T-cell (primary cell): ENCODE results near the gene CD300LF. TPM values are rescaled to one million over a fixed set of nuclear protein-coding genes. Genes with fewer than 3 reads are reported as not detected.

Experiments
- ATAC-seq, 4 experiments: fragments of 200-7000 bp in 3 of 4; fragments of 150-1000 bp in 1 of 4; cut with Tn5 transposase; replicated peaks in 1 of 4; 1 replicate in 3 of 4; 2 replicates in 1 of 4; pipeline ENCODE4 v1.10.0; 2021; ENCODE audit warnings: moderate library complexity in 3 of 4, mild to moderate bottlenecking in 2 of 4, moderate number of reproducible peaks in 1 of 4
- CTCF ChIA-PET, 2 donors: fragments of 300-600 bp; sonication (Branson Sonifier 250); formaldehyde crosslinking; loops; one replicate each; lab custom pipeline; 2022; ENCODE audit warnings: antibody characterized with exemption in 2 of 2; lab: Charles Lee
- POLR2A ChIA-PET, 2 donors: fragments of 300-600 bp; sonication (Branson Sonifier 250); formaldehyde crosslinking; loops; one replicate each; lab custom pipeline; 2022; ENCODE audit warnings: antibody characterized with exemption in 2 of 2; lab: Charles Lee
- DNase-seq, 35 experiments: peaks; one replicate each; pipeline versions ENCODE4 v3.0.0 to v3.0.0-alpha.2; 2013 to 2023
- H3K27ac ChIP-seq: one replicate; pipeline ENCODE4 v1.5.1; 2013; ENCODE audit warnings: low read length
- H3K27me3 ChIP-seq, 2 experiments: replicated peaks in 1 of 2; 1 replicate in 1 of 2; 2 replicates in 1 of 2; pipeline versions ENCODE4 v1.6.1 to v1.7.0; 2013; ENCODE audit warnings: low read length in 1 of 2, mixed read lengths in 1 of 2; ENCODE audit not compliant: control insufficient read depth in 2 of 2, insufficient read depth in 2 of 2; ENCODE audit errors: extremely low read depth in 1 of 2
- H3K36me3 ChIP-seq, 2 donors: 1 replicate in 1 of 2; 2 replicates in 1 of 2; pipeline versions ENCODE4 v1.6.1 to v1.7.0; 2013; ENCODE audit warnings: low read length in 1 of 2; ENCODE audit not compliant: control insufficient read depth in 2 of 2, insufficient read depth in 1 of 2; ENCODE audit errors: extremely low read depth in 1 of 2
- H3K4me1 ChIP-seq, 2 experiments: 1 replicate in 1 of 2; 2 replicates in 1 of 2; pipeline versions ENCODE4 v1.6.1 to v1.7.0; 2013; ENCODE audit warnings: low read length in 2 of 2, mixed read lengths in 1 of 2; ENCODE audit not compliant: insufficient read depth in 2 of 2, control insufficient read depth in 1 of 2; ENCODE audit errors: extremely low read depth in 1 of 2
- H3K4me3 ChIP-seq, 2 donors: 1 replicate in 1 of 2; 2 replicates in 1 of 2; pipeline versions ENCODE4 v1.5.1 to v1.7.0; 2013; ENCODE audit warnings: mild to moderate bottlenecking in 2 of 2, low read length in 1 of 2, moderate library complexity in 1 of 2; ENCODE audit not compliant: control insufficient read depth in 1 of 2; ENCODE audit errors: extremely low read depth in 1 of 2
- H3K9me3 ChIP-seq: 2 replicates; pipeline ENCODE4 v1.7.0; 2013
- H3K27ac Mint-ChIP-seq, 2 donors: one replicate each; pipeline ENCODE4 v1.8.0; 2020 to 2021; ENCODE audit warnings: mild to moderate bottlenecking in 2 of 2, mixed read lengths in 2 of 2
- H3K27me3 Mint-ChIP-seq, 2 donors: one replicate each; pipeline ENCODE4 v1.8.0; 2021 to 2022; ENCODE audit warnings: mixed read lengths in 2 of 2
- H3K36me3 Mint-ChIP-seq: one replicate; pipeline ENCODE4 v1.8.0; 2021; ENCODE audit warnings: mixed read lengths
- H3K4me1 Mint-ChIP-seq, 3 donors: one replicate each; pipeline ENCODE4 v1.8.0; 2020 to 2022; ENCODE audit warnings: mixed read lengths in 3 of 3, mild to moderate bottlenecking in 1 of 3
- H3K4me3 Mint-ChIP-seq, 3 donors: one replicate each; pipeline ENCODE4 v1.8.0; 2020 to 2022; ENCODE audit warnings: mild to moderate bottlenecking in 3 of 3, mixed read lengths in 3 of 3, moderate library complexity in 3 of 3
- H3K9me3 Mint-ChIP-seq, 3 donors: one replicate each; pipeline ENCODE4 v1.8.0; 2020 to 2022; ENCODE audit warnings: mixed read lengths in 3 of 3
- WGBS: methylation state at CpG from one replicate; pipeline ENCODE4 v1.1.5; 2013; ENCODE audit warnings: missing lambda C conversion rate; ENCODE audit not compliant: insufficient coverage; 5-methylcytosine and 5-hydroxymethylcytosine counted together
- total RNA-seq, 35 experiments: library from RNA in 6 of 35; stranded (reverse) in 6 of 35; fragments of 120-200 nt in 1 of 35; gene quantifications; one replicate each; pipeline versions ENCODE4 v1.2.1 to v1.2.4 and lab custom pipeline; 2013 to 2026

The CD300LF gene
- total RNA-seq, 5 donors from 2014 or later (not counting 1 experiment from before 2014, with no cell fraction given) = 0.25 TPM; not detected in 4

DNA sequence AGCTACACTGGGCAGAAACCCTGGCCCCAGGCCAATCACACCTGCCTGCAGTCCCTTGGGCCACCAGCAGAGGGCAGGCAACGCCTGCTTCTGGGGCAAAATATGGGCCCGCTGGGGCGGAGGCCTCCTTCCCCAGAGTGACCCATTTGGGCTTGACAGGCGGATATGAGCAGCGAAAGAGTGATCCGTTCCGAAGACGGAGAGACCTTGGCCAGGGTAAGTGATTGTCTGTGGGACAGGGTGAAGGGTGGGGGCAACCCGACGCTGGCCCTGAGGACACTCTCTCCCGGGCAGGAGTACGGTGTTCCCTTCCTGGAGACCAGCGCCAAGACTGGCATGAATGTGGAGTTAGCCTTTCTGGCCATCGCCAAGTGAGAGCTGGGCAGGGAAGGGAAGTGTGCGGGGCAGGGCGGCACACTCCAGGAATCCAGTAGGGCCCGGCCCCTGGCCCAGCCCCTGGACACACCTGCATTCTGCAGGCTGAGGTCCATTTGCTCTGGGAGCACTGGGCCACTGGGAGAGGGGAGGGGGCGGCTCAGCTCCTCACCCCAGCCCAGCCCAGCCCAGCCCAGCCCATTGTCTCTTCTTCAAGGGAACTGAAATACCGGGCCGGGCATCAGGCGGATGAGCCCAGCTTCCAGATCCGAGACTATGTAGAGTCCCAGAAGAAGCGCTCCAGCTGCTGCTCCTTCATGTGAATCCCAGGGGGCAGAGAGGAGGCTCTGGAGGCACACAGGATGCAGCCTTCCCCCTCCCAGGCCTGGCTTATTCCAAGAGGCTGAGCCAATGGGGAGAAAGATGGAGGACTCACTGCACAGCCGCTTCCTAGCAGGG is 32.2 kb upstream of the CD300LF start:
- peaks cover 58 to 82% of the 10 kb centered on the region in 2 experiments for H3K4me1 ChIP-seq
- ChIA-PET CTCF (interaction anchor here (0.6 to 2.9 kb wide), 24 partner anchors 9 to 120 kb away, joined by 3 to 25 read pairs (median 4); partner anchors contain the start of gene NAT9 (in 1 of the 2)), POLR2A (interaction anchor here in 1 of 2 donors (1.1 kb wide), 1 partner anchor 47 kb away, joined by 3 read pairs; no protein-coding TSS in a partner anchor)
- WGBS = 56% methylated on average over 18 of the region's 24 CpGs
- peak overlapping the region; percentile 99 to 100 for H3K27ac Mint-ChIP-seq
- peaks cover 0 to 11% of the 10 kb centered on the region in 2 donors for H3K36me3 ChIP-seq
- peak overlapping the region in 2 of 3 donors; percentile 57 to 87 for H3K4me3 Mint-ChIP-seq
- peaks cover 71 to 77% (median 74%) of the 10 kb centered on the region in 3 donors for H3K4me1 Mint-ChIP-seq
- H3K27ac ChIP-seq = peak overlapping the region; percentile 34
- H3K27me3 Mint-ChIP-seq = no peaks in the 10 kb centered on the region
- H3K27me3 ChIP-seq = no peaks in the 10 kb centered on the region
- no peaks in the 10 kb centered on the region for H3K9me3 Mint-ChIP-seq
- no peaks in the 10 kb centered on the region for H3K9me3 ChIP-seq
- peak in 2 of 4 experiments; percentile 9 to 15 for ATAC-seq
- H3K4me3 ChIP-seq = peak overlapping the region in 1 of 2 donors; percentile 10
- DNase-seq = peak; percentile 46 to 86 (median 71)
- peaks cover 4% of the 10 kb centered on the region for H3K36me3 Mint-ChIP-seq

DNA sequence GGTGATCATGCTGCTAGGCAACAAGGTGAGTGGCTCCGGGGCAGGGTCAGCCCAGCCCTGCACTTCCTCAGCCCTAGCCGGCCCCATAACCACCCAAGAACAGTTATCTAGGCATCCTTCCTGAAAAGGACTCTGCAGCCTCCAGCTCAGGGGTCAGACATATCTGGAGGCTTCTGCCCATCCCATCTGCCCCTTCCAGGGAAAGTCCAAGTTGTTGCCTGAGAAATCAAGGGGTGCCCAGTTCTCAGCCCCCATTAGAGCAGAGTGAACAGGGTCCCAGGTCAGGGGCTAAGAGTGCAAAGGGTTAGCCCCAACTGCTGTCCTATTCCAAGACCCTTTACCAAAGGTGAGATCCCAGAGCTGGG is 31.6 kb upstream of the CD300LF start:
- no peaks in the 10 kb centered on the region for H3K36me3 Mint-ChIP-seq
- H3K9me3 Mint-ChIP-seq = no peaks in the 10 kb centered on the region
- CTCF ChIA-PET = interaction anchor here (0.6 to 2.4 kb wide), 10 partner anchors 10 to 87 kb away, joined by 3 to 11 read pairs (median 4); no protein-coding TSS in a partner anchor
- Histone ChIP-seq H3K9me3 (no peaks in the 10 kb centered on the region), H3K36me3 (peaks cover 0 to 11% of the 10 kb centered on the region in 2 donors), H3K27me3 (no peaks in the 10 kb centered on the region), H3K4me1 (peaks cover 58 to 88% of the 10 kb centered on the region in 2 experiments), H3K4me3 (no peak overlapping the region), H3K27ac (peak overlapping the region; percentile 34)
- peak overlapping the region; percentile 99 to 100 for H3K27ac Mint-ChIP-seq
- DNase-seq (no peak), ATAC-seq (no peak)
- H3K27me3 Mint-ChIP-seq = no peaks in the 10 kb centered on the region
- peak overlapping the region in 2 of 3 donors; percentile 57 to 87 for H3K4me3 Mint-ChIP-seq
- H3K4me1 Mint-ChIP-seq = peaks cover 71 to 80% (median 78%) of the 10 kb centered on the region in 3 donors
- POLR2A ChIA-PET = no interaction called here
- WGBS = 14% methylated on average over 1 of the region's 2 CpGs

DNA sequence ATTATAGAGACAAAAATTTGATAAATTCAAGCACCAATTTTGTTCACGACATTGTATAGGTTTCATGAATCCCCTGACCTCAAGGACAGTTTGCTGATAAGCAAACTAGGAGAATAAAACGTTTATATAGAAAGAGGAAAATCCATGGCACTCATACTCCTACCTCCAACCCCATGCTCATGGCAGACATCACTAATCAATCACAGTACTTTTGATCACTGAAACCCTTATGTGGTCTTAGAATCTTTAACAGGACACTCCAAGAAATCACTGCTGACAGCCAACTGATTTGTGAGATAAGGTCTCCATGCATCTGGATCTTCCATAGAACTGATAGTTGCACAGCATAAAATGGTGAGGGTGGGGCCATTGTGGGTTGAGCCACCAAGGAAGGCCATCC is 31.0 kb upstream of the CD300LF start:
- H3K4me1 ChIP-seq = peaks cover 64 to 94% of the 10 kb centered on the region in 2 experiments
- Mint-ChIP-seq H3K36me3 (no peaks in the 10 kb centered on the region), H3K27me3 (no peaks in the 10 kb centered on the region), H3K27ac (peak overlapping the region; percentile 99 to 100), H3K4me3 (peak overlapping the region in 1 of 3 donors; percentile 87), H3K4me1 (peaks cover 76 to 85% (median 84%) of the 10 kb centered on the region in 3 donors), H3K9me3 (no peaks in the 10 kb centered on the region)
- H3K9me3 ChIP-seq = no peaks in the 10 kb centered on the region
- peak overlapping the region; percentile 69 for H3K27ac ChIP-seq
- no peaks in the 10 kb centered on the region for H3K27me3 ChIP-seq
- CTCF ChIA-PET = interaction anchor here in 1 of 2 donors (0.8 kb wide), 1 partner anchor 36 kb away, joined by 3 read pairs; no protein-coding TSS in a partner anchor
- POLR2A ChIA-PET = no interaction called here
- ATAC-seq (no peak), DNase-seq (no peak)
- H3K36me3 ChIP-seq = peaks cover 0 to 11% of the 10 kb centered on the region in 2 donors
- H3K4me3 ChIP-seq = no peak overlapping the region
- WGBS = no CpG with 5 or more reads among the region's 2 CpGs

- 85% methylated on average over 7 of the region's 9 CpGs for WGBS
- H3K36me3 Mint-ChIP-seq = no peaks in the 10 kb centered on the region
- H3K27me3 ChIP-seq = no peaks in the 10 kb centered on the region
- peak overlapping the region; percentile 69 for H3K27ac ChIP-seq
- ATAC-seq (no peak), DNase-seq (no peak)
- ChIA-PET CTCF (interaction anchor here (1.0 to 2.8 kb wide), 5 partner anchors 11 to 86 kb away, joined by 3 to 14 read pairs (median 5); no protein-coding TSS in a partner anchor), POLR2A (no interaction called here)
- no peaks in the 10 kb centered on the region for H3K9me3 Mint-ChIP-seq
- peaks cover 69 to 100% of the 10 kb centered on the region in 2 experiments for H3K4me1 ChIP-seq
- peak overlapping the region; percentile 64 to 87 (median 67) for H3K4me3 Mint-ChIP-seq
- H3K36me3 ChIP-seq = peaks cover 0 to 11% of the 10 kb centered on the region in 2 donors
- peaks cover 83 to 92% (median 91%) of the 10 kb centered on the region in 3 donors for H3K4me1 Mint-ChIP-seq
- H3K9me3 ChIP-seq = no peaks in the 10 kb centered on the region
- H3K4me3 ChIP-seq = no peak overlapping the region
- H3K27me3 Mint-ChIP-seq = no peaks in the 10 kb centered on the region
- H3K27ac Mint-ChIP-seq = peak overlapping the region; percentile 99 to 100
These were observed 30.3 kb upstream of the CD300LF start for GRCh38 chr17:74742978-74743545.

GRCh38 chr17:74742153-74742515 is 29.4 kb upstream of the CD300LF start:
- Mint-ChIP-seq H3K36me3 (no peaks in the 10 kb centered on the region), H3K4me3 (peak overlapping the region; percentile 64 to 87 (median 67)), H3K4me1 (peaks cover 85 to 91% (median 90%) of the 10 kb centered on the region in 3 donors), H3K9me3 (no peaks in the 10 kb centered on the region), H3K27ac (peak overlapping the region; percentile 99 to 100), H3K27me3 (no peaks in the 10 kb centered on the region)
- ATAC-seq = peak; percentile 19 to 58 (median 47)
- Histone ChIP-seq H3K27me3 (no peaks in the 10 kb centered on the region), H3K36me3 (peaks cover 0 to 11% of the 10 kb centered on the region in 2 donors), H3K9me3 (no peaks in the 10 kb centered on the region), H3K4me3 (peak overlapping the region; percentile 19 to 49), H3K4me1 (peaks cover 63 to 99% of the 10 kb centered on the region in 2 experiments), H3K27ac (peak overlapping the region; percentile 63)
- peak in 16 of 35 experiments; percentile 27 to 80 (median 48) for DNase-seq
- POLR2A ChIA-PET = interaction anchor here in 1 of 2 donors (0.6 kb wide), 1 partner anchor 24 kb away, joined by 6 read pairs; no protein-coding TSS in a partner anchor
- no CpG with 5 or more reads among the region's 4 CpGs for WGBS
- CTCF ChIA-PET = interaction anchor here (0.7 to 2.8 kb wide), 6 partner anchors 12 to 85 kb away, joined by 3 to 14 read pairs (median 4); no protein-coding TSS in a partner anchor
